A549 (cell line): ENCODE data around the gene RASSF3.

Experiments used
- CTCF ChIP-seq: fragments of >200 bp; sonication (Bioruptor Twin); formaldehyde crosslinking; IDR thresholded peaks from 3 replicates; pipeline ENCODE4 v1.5.1; 2016
- EP300 ChIP-seq, 2 experiments: fragments of >200 bp; sonication (Bioruptor Twin); formaldehyde crosslinking; IDR thresholded peaks; 2 replicates in 1 of 2; 3 replicates in 1 of 2; pipeline ENCODE4 v1.6.1; 2016 to 2017
- TF ChIP-seq, protein P1 (sequence below): IDR thresholded peaks from 2 replicates; pipeline ENCODE4 v1.6.1; 2012

GRCh38 chr12:64618953-64619590 is 8.8 kb downstream of the RASSF3 start:
- TF ChIP-seq CTCF (no peak), EP300 (IDR thresholded peaks at IDR 0.05) (no peak)
- TF ChIP-seq, protein P1, sequence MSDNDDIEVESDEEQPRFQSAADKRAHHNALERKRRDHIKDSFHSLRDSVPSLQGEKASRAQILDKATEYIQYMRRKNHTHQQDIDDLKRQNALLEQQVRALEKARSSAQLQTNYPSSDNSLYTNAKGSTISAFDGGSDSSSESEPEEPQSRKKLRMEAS: no peak
